Lower leg skin (tissue), 4 donors: ENCODE measurements around the gene NPR2. TPM values are rescaled to one million over a fixed set of nuclear protein-coding genes. Genes with fewer than 3 reads are reported as not detected.

Experiments used
- DNase-seq, 2 donors: peaks; one replicate each; pipeline ENCODE4 v3.0.0-alpha.2; 2019; ENCODE audit warnings: low spot score in 2 of 2
- H3K4me3 ChIP-seq: fragments of 200-600 bp; sonication (generic); 2 replicates; pipeline ENCODE4 v1.5.1; 2017; ENCODE audit warnings: mild to moderate bottlenecking, low read depth; ENCODE audit not compliant: poor library complexity, severe bottlenecking
- POLR2A ChIP-seq, 2 donors: fragments of 450-650 bp; IDR thresholded peaks; one replicate each; pipeline ENCODE4 v1.6.1; 2016 to 2017; ENCODE audit warnings: antibody characterized with exemption in 2 of 2, mild to moderate bottlenecking in 1 of 2, moderate library complexity in 1 of 2
- WGBS, 2 donors: methylation state at CpG; one replicate each; pipeline ENCODE4 v1.1.5; 2018; 5-methylcytosine and 5-hydroxymethylcytosine counted together
- intact Hi-C: fragments of 100-400 bp; cut with DNase I; formaldehyde crosslinking; loops from one replicate; pipeline ENCODE4 v1.15.0; 2023; ENCODE audit warnings: low total_unique reads
- total RNA-seq, 4 donors: library from RNA; depleted of rRNA; stranded (reverse); fragments of >200 nt; gene quantifications; one replicate each; pipeline ENCODE4 v1.1.0, GENCODE V29; 2016
- TF ChIP-seq, protein P1 (sequence below), 3 donors: fragments of 450-650 bp; IDR thresholded peaks; one replicate each; pipeline ENCODE4 v1.5.1; 2016; ENCODE audit warnings: antibody characterized with exemption in 3 of 3, mild to moderate bottlenecking in 3 of 3, moderate library complexity in 2 of 3

NPR2 gene
- total RNA-seq, 4 donors from 2014 or later = 12.2 to 20.4 (median 18.8) TPM

DNA sequence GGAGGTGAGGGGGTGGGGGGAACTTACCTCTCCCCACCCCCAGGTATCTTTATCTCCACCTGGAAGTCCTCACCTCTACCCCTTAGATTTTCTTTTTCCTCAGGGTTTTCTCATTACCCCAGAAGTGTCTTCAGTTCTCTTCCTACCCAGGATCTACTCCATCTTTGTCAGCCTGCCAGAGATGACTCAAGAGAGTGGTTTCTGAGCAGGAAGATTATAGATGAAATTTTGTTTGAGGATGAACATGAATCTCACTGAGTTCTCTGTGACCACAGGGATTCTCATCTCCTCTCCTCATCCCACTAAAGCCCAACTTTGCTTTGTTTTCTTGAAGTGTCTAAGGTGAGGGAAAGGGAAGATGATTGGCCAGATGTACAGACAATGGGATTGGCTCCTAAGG is 28.7 kb downstream of the NPR2 start:
- intact Hi-C loops = no loop called here
- DNase-seq = no peak
- no peak overlapping the region for H3K4me3 ChIP-seq
- TF ChIP-seq POLR2A (IDR thresholded peaks at IDR 0.05) = no peak
- TF ChIP-seq, protein P1, sequence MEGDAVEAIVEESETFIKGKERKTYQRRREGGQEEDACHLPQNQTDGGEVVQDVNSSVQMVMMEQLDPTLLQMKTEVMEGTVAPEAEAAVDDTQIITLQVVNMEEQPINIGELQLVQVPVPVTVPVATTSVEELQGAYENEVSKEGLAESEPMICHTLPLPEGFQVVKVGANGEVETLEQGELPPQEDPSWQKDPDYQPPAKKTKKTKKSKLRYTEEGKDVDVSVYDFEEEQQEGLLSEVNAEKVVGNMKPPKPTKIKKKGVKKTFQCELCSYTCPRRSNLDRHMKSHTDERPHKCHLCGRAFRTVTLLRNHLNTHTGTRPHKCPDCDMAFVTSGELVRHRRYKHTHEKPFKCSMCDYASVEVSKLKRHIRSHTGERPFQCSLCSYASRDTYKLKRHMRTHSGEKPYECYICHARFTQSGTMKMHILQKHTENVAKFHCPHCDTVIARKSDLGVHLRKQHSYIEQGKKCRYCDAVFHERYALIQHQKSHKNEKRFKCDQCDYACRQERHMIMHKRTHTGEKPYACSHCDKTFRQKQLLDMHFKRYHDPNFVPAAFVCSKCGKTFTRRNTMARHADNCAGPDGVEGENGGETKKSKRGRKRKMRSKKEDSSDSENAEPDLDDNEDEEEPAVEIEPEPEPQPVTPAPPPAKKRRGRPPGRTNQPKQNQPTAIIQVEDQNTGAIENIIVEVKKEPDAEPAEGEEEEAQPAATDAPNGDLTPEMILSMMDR (IDR thresholded peaks at IDR 0.05) = no peak

DNA sequence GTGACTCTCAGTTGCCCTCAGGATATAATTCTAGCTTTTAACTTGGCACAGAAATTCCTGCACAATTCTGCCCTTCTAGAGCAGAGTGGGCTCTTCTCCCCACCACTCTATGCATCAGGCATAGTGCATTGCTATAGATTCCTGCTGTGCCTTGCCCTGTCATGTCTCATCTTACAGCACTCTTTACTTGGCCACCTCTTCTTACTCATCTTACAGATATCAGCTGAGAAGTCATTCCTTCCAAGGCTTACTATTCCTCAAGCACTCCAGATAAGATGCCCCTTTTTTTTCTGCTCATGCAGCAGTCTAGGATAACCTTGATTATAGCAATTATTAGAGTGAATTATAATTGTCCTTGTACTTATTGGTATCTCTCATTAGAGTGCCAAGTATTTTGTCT is 31.5 kb downstream of the NPR2 start:
- H3K4me3 ChIP-seq = no peak overlapping the region
- intact Hi-C loops = no loop called here
- DNase-seq = no peak
- no peak for TF ChIP-seq POLR2A (IDR thresholded peaks at IDR 0.05)
- TF ChIP-seq, protein P1 (IDR thresholded peaks at IDR 0.05) = no peak

DNA sequence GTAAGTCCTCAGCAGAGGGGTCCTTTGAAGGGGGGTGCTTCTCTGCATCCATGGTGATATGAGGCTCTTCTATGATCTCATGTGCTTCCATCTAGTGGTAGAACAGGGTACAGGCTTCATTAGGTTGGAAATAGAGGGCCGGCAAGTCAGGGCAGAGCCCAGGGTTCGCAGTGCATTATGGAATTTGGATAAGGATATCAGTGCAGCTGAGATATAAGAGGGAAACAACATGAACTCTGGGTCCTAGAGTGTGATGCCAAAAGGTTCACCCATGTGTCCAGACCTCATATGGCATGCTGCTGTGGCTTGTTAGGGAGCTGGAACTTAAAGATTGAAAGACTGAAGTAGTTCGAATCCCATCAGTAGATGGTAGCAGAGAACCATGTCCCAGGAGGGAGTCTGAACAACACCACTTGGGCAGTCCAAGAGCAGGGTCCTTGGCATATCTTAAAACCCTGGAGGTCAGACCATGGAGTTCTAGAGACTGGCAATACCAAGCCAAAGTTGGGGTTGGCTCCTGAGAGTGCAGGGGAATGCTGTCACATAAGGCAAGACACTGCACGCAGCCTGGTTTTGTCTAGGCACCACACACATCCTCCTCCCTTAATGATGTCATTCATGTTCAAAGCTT is 34.8 kb downstream of the NPR2 start:
- whole genome bisulfite sequencing, 2 donors = 15 to 18% methylated on average over 4 of the region's 4 CpGs
- TF ChIP-seq, protein P1 (IDR thresholded peaks at IDR 0.05) = peak in 1 of 3 donors; percentile 33
- no peak for TF ChIP-seq POLR2A (IDR thresholded peaks at IDR 0.05)
- intact Hi-C loops = no loop called here
- peak in 1 of 2 donors; percentile 83 for DNase-seq
- no peak overlapping the region for H3K4me3 ChIP-seq

DNA sequence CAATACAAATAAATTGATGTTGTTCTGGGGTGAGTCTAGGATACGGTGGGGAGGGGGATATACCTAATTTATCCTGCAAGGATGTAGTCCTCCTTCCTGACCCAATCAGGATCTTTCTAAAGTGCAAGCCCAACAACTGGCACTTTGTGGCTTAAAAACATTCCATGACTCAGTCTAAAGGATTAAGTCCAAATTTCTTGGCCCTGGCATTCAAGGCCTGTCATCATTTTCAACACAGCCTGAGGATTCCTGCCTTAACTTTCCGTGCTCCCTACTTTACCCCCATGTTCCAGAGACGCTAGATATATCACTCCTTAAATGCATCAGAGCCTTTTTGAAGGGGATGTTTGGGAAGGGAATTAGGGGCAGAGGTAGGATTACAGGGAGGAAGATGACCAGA is 36.1 kb downstream of the NPR2 start:
- TF ChIP-seq, protein P1 (IDR thresholded peaks at IDR 0.05) = no peak
- TF ChIP-seq POLR2A (IDR thresholded peaks at IDR 0.05) = no peak
- no peak for DNase-seq
- H3K4me3 ChIP-seq = no peak overlapping the region
- intact Hi-C loops = no loop called here
- WGBS, 2 donors = 64 to 65% methylated on average over 3 of the region's 3 CpGs

DNA sequence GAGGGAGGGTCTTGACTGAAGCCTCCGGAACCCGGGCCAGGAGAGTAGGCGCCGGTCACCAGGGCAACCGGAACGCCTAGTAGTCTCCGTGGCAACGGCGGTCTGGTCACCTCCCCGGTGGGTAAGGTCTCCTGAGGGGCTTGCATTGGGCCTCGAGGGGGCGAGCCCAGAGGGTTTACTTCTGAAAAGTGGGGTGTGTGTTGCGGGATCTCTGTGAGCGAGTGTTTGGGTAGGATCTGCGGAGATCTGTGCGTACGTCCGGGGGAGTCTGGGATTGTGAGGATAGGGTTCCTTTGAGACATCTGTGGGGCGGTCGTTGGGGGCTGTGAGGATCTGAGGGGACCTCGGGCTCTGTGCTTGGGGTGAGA is 37.3 kb downstream of the NPR2 start, which contains the start of gene FAM221B:
Gene FAM221B (minus strand): TSS at position 17 of the 368 bp plus-strand sequence. CDS start 2,571 bp downstream, outside the sequence.
- TF ChIP-seq, protein P1 (IDR thresholded peaks at IDR 0.05) = no peak
- no peak for TF ChIP-seq POLR2A (IDR thresholded peaks at IDR 0.05)
- DNase-seq = peak in 1 of 2 donors; percentile 91
- peak within 1 kb of the TSS; percentile 44 for H3K4me3 ChIP-seq
- intact Hi-C loops = no loop called here
- 4 to 5% methylated on average over 18 to 21 of the region's 21 CpGs for WGBS, 2 donors
